ENCODE measurements around the gene SPSB4.

SPSB4 gene

GRCh38 chr3:141076797-141077571 lies 25.8 kb downstream of the SPSB4 start:
- no peak for DNase-seq

DNA sequence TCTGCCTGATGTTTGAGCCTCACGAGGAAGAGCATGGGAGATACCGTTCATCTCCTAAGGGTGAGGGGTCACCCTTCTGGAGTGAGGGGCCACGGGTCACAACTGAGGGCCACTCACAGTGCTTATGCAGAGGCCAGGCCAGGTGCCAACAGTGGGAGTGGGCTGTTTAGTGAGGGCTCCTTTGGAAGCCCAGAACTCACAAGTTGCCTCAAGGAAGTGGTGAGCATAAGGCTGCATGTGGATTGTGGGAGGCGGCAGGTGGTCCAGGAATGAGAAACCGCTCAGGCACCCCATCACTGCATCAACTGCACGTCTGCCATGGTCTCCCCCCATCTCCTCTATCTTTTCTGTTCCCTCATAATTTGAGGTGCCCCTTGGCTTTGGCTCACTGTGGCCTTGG lies 26.5 kb downstream of the SPSB4 start:
- DNase-seq, result no peak

DNA sequence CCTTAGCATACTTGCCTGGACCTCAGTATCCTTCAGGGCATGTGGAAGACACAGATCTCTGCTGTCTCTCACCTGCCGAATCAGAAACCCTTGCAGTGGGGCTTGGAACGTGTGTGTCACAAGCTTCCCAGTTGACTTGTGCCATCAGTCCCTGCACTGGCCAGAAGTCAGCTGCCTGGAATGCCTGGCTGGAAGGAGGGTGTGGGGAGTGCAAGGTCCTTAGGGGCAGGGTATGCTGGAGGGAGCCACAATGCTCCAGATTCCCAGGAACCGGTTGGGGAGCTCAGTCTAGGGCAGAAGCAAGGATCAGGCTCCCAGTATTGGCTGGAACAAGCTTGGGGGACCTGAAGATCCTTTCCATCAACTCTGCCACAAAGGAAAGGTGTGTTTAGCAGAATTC lies 27.1 kb downstream of the SPSB4 start:
- DNase-seq, result no peak

DNA sequence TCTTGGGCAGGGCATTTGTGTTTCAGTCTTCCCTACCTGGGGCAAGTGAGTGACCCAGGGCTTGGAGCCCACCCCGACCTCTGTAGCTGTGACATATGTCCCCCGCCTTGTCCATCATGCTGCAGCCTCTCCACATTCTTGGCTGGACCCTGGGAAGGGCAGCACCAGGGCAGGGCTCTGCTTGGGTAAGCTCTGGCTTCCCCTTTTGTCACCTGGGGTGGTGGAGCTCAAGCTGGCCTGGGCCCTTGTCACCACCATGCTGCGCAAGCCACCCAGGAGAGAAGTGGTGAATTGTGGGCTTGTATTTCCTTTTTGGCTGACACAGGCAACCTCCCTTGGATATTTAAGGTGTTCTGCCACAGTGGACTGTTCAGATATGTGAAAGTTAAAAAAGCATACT lies 29.3 kb downstream of the SPSB4 start:
- DNase-seq, result no peak

- DNase-seq, result no peak
These were observed 30.1 kb downstream of the SPSB4 start for GRCh38 chr3:141081141-141081795.

- DNase-seq, result no peak
These were observed 30.9 kb downstream of the SPSB4 start for GRCh38 chr3:141082064-141082463.

DNA sequence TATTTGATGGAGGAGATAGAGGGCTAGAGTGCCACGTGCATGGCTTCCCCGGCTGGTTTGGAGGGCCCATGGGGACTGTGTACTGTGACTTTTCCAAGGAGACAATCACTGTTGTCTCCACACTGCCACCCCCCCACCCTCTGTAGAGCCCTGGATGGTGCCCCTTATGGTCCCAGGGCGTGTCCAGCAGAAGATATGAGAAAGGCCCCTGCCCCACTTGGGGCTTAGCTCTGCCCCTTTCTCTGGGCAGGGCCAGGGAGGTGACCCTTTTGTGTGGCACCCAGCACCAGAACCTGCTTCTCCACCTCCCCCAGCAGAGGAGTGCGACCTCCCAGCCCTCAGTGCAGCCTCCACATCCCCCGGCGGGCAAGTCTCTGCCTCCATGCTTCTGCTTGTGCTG lies 32.1 kb downstream of the SPSB4 start:
- no peak for DNase-seq

DNA sequence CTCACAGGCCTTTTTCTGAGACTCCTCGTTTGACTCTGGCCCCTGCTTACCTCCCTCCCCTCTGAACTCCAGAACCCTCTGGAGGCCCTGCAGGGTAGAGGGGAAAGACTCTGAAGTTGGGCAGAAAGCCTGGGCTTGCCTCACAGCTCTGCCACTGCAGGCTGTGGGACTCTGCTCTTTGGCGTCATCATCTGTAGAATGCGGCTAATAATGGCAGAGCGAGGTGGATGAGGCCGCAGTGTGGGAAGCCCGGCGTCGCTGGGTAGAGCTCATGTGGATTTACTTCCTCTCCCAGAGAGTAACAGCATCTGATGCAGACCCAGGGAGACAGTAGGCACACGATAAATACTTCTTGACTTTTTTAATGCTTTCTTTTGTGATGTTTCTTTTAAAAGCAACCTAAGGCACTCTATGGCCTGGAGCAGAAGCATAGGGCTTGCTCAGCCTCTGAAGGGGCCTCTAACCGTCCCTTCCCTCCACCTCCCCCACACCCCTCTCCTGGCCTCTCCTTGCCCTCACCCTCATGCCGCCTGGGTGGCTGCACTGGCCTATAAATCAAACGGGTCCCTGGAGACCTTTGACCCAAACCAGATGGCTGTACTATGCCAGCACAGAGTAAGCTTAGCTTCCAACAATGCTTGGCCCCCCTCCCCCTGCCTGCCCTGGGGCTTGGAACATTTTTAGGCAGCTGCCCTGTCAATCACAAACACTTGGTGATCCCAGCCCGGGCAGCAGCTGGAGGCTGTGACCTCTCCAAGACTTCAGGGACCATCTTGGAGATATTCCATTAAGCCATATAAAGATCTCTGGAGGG lies 32.9 kb downstream of the SPSB4 start:
- no peak for DNase-seq

DNA sequence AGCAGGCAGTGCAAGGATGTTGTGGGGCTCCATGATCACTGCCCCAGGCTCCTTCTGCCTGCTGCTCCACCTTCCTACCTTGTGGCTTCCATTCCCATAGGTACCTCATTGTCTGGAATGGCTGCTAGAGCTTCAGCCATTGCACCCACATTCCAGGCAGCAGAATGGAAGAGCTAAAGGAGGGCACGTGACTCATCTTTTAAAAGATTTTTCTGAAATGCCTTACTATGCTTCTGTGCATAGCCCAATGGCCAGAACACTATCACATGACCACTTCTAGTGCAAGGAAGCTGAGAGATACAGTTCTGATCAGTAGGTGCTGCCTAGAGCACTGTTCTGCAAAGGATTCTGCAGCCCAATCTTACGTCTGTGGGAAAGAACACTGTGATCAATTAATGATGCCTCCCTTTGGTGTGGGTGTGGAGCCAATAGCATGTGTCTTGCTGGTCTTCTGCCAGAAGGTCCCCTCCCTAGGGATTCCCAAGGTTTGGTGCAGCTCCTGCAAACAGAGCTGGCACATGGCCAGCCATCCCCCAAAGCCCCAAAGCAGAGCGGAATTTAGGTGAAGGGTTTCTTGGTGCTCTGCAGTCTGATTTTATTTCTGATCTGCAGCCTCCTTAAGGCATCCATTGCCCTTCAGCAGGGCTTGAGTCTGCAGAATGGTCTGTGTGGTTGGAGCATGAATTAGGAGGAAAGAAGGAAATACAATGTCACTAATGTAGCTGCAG lies 34.4 kb downstream of the SPSB4 start:
- DNase-seq, result no peak

GRCh38 chr3:141086188-141086587 lies 35.0 kb downstream of the SPSB4 start:
- no peak for DNase-seq

DNA sequence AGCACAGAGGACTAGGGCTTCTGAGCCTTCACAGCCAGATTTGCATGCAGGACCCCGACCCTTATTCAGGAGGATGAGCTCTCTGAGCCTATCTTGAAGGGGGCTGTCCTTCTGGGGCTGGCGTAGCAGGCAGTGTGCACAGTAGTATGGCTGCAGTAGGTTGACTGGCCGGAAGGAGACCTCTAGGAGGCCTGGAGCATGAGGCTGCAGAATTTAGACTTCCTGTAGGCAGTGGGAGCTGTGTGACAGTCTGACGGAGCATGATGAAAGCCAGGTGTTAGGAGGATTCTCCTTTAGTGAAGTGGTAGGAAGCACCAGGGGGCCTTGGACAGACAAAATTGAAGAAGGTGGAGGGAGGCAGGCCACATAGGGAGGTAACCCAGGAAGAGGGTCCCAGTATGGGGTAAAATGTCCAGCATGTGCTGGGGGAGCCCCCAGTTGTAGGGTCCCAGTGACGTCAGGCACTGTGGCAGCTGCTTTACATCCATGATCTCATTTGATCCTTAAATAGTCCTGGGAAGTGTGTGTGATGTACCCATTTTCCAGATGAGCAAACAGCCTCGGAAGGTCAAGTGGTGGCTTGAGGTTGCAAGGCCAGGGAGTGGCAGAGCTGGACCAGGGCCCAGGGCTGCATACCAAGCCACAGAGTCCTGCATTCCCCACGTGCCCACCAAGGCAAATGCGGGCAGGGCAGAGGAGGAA lies 36.1 kb downstream of the SPSB4 start:
- DNase-seq, result no peak

GRCh38 chr3:141087778-141088130 lies 36.6 kb downstream of the SPSB4 start:
- DNase-seq, result no peak

DNA sequence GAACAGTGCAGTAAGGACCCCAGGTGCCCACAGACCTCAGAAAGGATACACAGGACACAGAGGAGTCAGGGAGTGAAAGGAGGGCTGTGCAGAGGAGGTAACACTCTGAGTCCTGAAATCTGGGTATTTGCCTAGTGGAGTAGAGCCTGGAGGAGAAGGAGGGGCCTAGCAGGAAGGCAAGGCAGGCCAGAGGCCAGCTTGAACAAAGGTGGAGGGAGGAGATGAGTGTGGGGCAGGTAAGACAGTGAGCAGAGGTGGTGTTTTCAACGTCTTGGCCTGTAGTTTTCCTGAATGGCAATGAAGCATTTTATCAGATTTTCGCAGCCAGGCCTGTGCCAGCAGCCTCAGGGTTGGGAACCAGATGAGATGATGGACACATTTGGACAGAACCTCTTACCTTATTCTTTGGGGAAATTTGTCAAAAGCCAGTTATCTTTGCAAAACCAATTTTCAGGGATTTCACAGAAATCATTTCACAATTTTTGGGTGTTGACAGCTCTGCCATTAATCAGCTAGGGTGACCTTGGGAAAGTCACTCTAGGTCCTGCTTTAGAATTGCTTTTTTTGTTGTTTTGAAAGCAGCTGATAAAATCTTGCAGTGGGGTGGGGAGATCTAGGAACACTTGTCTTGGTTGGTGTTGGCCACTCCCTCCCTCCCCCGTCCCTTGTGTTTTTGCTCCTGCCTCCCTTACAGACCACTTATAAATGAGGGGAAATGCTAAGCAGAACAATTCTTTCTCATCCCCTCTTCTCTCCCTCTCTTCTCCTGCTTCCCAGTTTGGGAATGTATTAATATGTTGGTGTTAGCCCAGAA lies 38.4 kb downstream of the SPSB4 start:
- DNase-seq, result no peak

GRCh38 chr3:141091426-141091825 lies 40.3 kb downstream of the SPSB4 start:
- DNase-seq, result no peak

GRCh38 chr3:141092663-141093062 lies 41.5 kb downstream of the SPSB4 start:
- DNase-seq, result no peak

DNA sequence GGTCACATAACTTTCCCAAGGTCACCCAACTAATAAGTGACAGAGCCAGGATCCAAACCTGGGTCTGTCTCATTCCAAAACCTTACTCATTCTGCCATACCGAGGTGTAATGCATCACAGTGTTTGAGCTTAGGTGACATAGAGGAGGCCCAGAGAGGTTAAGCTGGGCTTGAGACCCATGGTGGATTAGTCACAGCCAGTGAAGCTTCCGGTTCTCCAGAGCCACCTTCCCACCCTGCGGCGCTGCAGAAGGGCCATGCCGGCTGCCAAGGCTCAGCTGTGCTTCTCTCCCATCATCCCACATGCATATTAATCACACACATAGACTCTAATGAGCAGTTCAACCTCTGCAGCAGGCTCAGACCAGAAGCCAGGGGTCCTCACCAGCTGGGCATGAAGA lies 42.2 kb downstream of the SPSB4 start:
- DNase-seq, result no peak

GRCh38 chr3:141093971-141094684 lies 43.0 kb downstream of the SPSB4 start:
- DNase-seq, result no peak

- DNase-seq, result no peak
These were observed 43.8 kb downstream of the SPSB4 start for GRCh38 chr3:141094790-141095545.

- no peak for DNase-seq
These were observed 44.4 kb downstream of the SPSB4 start for GRCh38 chr3:141095546-141095937.

GRCh38 chr3:141096164-141096563 lies 45.0 kb downstream of the SPSB4 start:
- DNase-seq, result no peak
